ENCODE data around the gene AP3B2. TPM values are rescaled to one million over a fixed set of nuclear protein-coding genes. Genes with fewer than 3 reads are reported as not detected.
"Not testable (repeated sequence)": the region's sequence is repeated elsewhere in the genome, so short reads cannot be mapped to it uniquely, and the experiment has no call there.

The AP3B2 gene
- total RNA-seq, 1 donor from 2014 or later, result 8.0 TPM

DNA sequence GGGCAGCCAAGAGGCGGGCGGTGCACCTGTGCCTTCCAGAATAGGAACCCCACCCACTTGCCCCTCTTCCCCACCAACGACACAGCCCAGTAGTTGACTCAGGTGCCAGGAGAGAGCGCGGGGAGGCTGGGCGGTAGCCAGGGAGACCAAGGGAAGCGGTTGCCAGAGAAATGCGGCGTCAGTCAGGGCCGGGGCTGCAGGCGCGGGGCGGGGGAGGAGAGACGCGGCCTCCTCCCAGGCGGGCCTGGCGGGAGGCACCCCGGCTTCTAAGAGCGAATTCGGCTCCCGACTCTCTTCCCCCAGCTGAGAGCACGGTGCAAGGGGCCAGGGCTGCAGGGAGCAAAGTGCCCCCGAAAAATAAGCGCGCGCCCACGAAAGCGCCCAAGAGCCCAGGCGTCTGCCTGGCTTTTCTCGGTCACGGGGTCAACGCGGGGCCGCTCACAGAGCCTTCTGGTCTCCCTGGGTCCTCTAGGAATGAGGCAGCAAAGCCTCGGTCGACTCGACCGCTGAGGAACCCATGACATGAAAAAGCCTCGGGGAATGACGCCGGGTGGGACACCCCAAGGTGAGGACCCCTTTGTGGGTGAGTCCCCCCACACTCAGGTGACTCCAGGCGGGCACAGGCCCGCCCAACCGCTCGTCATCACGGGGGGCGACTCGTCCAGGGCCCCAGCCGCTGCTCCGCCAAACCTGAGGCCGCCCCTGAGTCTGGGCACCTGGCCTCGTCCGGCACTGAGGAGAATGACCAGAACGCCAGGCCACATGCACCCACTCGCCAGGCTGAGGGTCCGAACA, 63.2 kb downstream of the AP3B2 start:
- H3K27me3 Mint-ChIP-seq, result peaks cover 85% of the 10 kb centered on the region
- DNase-seq (ENCODE audit: extremely low spot score, unreplicated experiment), result no peak
- no peaks in the 10 kb centered on the region for H3K4me1 Mint-ChIP-seq (ENCODE audit: unreplicated experiment)
- no peak overlapping the region for H3K27ac Mint-ChIP-seq
- TF ChIP-seq CTCF (conservative IDR thresholded peaks at IDR 0.05), result no peak
- no peaks in the 10 kb centered on the region for H3K36me3 Mint-ChIP-seq
- no peaks in the 10 kb centered on the region for H3K9me3 Mint-ChIP-seq
- H3K4me3 Mint-ChIP-seq, result peak overlapping the region; percentile 78

- H3K4me1 Mint-ChIP-seq (ENCODE audit: unreplicated experiment); H3K27ac Mint-ChIP-seq; H3K9me3 Mint-ChIP-seq; DNase-seq (ENCODE audit: extremely low spot score, unreplicated experiment); H3K4me3 Mint-ChIP-seq; H3K36me3 Mint-ChIP-seq: not testable (repeated sequence)
- H3K27me3 Mint-ChIP-seq, result peaks cover 86% of the 10 kb centered on the region
These were observed 64.5 kb downstream of the AP3B2 start for GRCh38 chr15:82644967-82645852.

- H3K36me3 Mint-ChIP-seq, result no peaks in the 10 kb centered on the region
- TF ChIP-seq CTCF (conservative IDR thresholded peaks at IDR 0.05), result no peak
- H3K4me1 Mint-ChIP-seq (ENCODE audit: unreplicated experiment), result no peaks in the 10 kb centered on the region
- no peak for DNase-seq (ENCODE audit: extremely low spot score, unreplicated experiment)
- peaks cover 86% of the 10 kb centered on the region for H3K27me3 Mint-ChIP-seq
- H3K4me3 Mint-ChIP-seq, result peak overlapping the region; percentile 3
- H3K9me3 Mint-ChIP-seq, result no peaks in the 10 kb centered on the region
- H3K27ac Mint-ChIP-seq, result no peak overlapping the region
These were observed 65.7 kb downstream of the AP3B2 start for GRCh38 chr15:82643992-82644391.

DNA sequence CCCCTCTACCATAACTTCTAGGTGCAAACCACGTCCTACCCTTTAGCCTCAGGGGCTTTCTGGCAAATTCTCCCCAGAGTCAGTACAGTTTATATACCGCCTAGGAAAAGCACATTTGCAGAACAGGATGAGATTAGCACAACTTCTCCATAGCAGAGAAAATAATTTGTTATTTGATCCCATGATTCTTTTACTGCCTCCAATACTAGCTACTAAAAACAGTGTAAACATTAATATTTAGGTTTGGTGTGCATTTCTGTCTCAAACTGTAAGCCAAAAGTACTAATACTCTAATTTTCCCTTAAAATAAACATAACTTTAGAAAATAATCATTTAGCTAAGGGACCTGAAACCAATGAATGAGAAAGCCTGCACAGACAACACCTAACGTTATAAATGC, 67.0 kb downstream of the AP3B2 start:
- H3K36me3 Mint-ChIP-seq, result no peaks in the 10 kb centered on the region
- no peak for TF ChIP-seq CTCF (conservative IDR thresholded peaks at IDR 0.05)
- H3K27ac Mint-ChIP-seq, result no peak overlapping the region
- no peak for DNase-seq (ENCODE audit: extremely low spot score, unreplicated experiment)
- H3K4me1 Mint-ChIP-seq (ENCODE audit: unreplicated experiment), result no peaks in the 10 kb centered on the region
- no peak overlapping the region for H3K4me3 Mint-ChIP-seq
- no peaks in the 10 kb centered on the region for H3K9me3 Mint-ChIP-seq
- H3K27me3 Mint-ChIP-seq, result peaks cover 84% of the 10 kb centered on the region

- Mint-ChIP-seq H3K9me3 (no peaks in the 10 kb centered on the region), H3K4me3 (no peak overlapping the region), H3K27me3 (peaks cover 93% of the 10 kb centered on the region), H3K36me3 (no peaks in the 10 kb centered on the region), H3K27ac (no peak overlapping the region), H3K4me1 (ENCODE audit: unreplicated experiment) (no peaks in the 10 kb centered on the region)
- no peak for TF ChIP-seq CTCF (conservative IDR thresholded peaks at IDR 0.05)
- DNase-seq (ENCODE audit: extremely low spot score, unreplicated experiment), result no peak
These were observed 68.4 kb downstream of the AP3B2 start for GRCh38 chr15:82641129-82641798.
